GM12874 (cell line): ENCODE results near the gene PAX6.

ENCODE experiments used
- CTCF ChIP-seq: IDR thresholded peaks from 2 replicates; pipeline ENCODE4 v1.5.1; 2011; ENCODE audit warnings: low read depth, mild to moderate bottlenecking, control low read depth, low read length, moderate library complexity; ENCODE audit not compliant: insufficient read depth

Gene PAX6

DNA sequence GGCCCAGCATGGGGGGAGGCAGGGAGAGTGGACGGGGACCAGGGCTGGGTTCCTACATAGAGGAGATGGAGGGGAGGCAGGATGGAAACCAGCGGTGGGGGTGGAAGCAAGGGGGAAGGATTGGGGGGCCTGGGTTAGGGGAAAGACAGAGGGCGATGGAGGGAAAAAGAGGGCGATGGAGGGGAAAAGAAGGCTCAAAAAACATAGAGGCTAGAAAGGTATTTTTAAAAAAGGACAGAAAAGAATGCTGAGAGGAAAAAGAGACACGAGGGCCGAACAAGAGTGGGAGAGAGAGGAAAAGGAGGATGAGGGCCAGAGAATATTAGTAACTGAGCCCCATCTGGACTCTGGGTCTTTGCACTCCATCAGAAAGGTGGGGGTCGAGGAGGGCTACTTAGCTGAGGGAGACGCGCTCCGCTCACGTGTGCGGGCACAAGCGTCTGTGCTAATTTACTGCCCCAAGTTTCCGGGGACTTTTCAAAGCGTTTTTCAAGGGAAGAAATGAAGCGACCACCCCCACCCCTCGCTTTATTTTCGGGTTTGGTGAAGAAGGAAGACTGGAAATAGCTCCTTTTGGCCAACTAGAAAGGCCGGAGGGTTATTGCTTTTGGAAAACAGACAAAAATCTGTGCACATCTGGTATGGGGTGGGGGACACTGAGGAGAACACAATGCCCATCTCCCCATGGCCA is 14.5 kb downstream of the PAX6 start:
- no peak for TF ChIP-seq CTCF

DNA sequence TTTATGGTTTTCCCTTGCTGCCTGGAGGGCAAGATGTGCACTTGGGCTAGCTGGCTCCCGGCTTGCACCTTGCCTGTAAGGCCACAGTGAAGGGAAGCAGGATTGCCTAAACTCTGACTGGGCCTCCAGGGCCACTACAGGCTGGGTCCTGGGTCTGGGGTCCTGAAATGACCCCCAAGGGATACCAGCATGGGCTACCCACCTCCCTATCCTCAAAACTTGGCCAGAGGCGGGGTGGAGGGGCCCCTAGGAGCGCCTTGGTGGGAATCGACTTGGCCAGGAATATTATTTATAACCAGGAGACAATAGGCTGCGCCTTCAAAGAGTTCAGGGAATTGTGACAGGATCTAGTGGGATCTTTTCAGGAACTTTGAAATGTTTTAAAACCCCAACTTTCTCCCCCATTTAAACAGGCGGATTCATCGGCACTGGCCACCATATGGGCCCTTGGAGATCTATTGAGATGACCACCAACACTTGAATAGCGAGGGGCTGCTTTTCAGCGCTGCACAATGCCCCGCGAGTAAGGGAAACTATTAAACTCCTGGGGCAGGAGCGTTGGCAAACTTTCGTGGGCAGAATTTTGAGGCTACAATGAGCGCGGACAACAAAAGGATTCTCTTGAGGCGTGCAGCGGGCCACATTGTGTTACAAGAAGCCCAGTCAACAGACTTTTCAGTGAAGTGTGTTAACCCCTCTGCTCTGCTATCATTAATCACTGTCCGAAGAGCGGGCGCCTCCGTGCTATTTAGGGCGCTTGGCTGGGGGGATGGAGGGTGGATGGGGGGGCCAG is 15.2 kb downstream of the PAX6 start:
- TF ChIP-seq CTCF: no peak

DNA sequence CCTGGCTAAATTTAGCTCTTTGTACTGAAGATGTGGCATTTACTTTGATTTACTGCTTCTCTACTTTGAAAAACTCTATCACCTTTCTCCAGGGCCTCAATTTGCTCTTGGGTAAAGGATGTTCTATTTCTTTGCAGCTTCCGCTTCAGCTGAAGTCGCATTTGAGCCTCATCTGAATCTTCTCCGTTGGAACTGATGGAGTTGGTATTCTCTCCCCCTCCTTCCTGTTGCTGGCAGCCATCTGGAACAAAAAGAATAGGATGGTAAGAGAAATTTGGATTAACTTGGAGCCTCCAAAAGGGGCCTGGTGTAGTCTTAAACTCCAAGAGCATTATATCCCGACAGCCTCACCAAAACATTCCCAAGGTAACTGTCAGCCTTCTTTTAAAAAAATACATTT is 16.6 kb downstream of the PAX6 start:
- TF ChIP-seq CTCF: no peak

DNA sequence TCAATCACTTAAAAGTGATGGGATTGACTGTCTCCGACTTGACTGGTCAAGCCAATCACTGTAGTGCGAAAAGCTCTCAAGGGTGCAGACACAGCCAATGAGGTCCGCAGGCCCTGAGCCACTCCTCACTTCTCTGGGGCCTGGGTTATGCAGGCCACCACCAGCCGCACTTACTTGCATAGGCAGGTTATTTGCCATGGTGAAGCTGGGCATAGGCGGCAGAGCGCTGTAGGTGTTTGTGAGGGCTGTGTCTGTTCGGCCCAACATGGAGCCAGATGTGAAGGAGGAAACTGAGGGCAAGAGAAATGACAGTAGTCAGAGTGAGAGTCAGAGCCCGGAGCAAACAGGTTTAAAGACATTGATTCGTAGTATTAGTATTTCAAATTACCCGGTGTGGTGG is 17.9 kb downstream of the PAX6 start:
- no peak for TF ChIP-seq CTCF

DNA sequence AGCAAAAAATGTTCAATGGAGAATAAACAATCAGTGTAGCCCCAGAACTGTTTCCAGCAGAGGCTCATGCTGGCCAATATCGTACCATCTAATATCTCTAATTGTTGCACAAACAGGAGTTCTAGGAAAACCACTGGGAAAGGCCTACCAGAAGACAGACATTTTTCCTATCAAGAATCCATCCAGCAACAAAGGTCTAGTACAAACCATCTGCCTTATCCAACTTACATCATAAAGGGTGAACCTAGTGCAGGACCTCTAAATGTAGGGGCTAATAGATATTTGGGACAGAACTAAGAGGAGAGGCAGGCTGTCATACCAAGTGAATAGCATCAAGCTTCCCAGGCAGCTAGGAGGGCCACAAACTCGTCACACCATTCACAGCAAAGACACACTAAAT is 18.7 kb downstream of the PAX6 start:
- no peak for TF ChIP-seq CTCF

DNA sequence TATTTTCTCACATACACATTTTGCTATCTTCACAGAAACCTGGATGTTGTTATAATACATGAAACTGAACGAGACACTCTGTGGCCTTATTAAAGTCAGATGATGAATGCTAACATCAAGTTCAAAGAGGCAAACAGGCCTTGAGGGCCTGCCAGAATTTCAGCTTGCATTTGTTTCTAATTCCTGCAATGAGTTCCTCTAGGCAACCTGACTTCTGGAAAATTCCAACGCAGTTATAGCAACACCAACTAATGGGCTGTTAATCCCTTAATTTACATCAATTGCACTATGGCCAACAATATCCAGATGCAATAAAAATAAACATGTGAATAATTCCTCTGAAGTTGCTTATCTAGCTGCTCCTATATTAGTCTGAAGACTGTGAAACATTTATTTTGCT is 19.1 kb downstream of the PAX6 start:
- TF ChIP-seq CTCF: no peak

DNA sequence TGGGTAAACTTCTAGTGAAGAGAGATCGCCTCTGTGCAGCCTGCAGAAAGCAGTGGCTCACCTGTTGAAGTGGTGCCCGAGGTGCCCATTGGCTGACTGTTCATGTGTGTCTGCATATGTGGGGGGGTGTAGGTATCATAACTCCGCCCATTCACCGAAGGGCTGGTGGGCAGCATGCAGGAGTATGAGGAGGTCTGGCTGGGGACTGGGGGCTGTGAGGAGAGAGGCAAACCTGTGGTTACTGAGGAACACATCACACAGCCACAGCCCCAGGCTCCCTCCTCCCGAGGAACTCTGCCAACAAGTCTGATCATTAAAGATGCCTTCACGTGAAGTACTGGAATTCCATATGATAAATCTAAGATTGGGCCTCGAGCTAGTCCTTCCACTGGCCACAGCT is 20.5 kb downstream of the PAX6 start:
- no peak for TF ChIP-seq CTCF
